Measurements from ENCODE around the gene ATMIN.

Gene ATMIN

DNA sequence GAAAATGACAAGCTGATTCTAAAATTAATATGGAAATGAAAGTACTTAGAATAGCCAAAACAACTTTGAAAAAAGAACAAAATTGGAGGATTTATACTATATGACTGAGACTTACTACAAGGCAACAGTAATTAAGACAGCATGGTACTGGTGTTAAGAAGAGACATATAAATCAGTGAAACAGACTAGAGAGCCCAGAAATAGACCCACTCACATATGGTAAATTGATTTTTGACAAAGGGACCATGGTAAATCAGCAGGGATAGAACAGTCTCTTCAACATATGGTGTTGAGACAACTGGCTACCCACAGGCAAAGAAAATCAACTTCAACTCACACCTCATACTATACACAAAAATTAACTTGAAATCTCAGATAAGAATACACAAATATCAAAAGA is 41.8 kb upstream of the ATMIN start:
- Histone ChIP-seq H3K79me2 (ENCODE audit: insufficient read depth, low read length) (peaks cover 99% of the 10 kb centered on the region), H3K27ac (ENCODE audit: low read length) (no peak overlapping the region), H2AFZ (ENCODE audit: low read depth, low read length) (no peak overlapping the region), H3K4me2 (ENCODE audit: insufficient read depth, low read length) (no peak overlapping the region), H3K9ac (ENCODE audit: low read depth, low read length) (no peak overlapping the region), H4K20me1 (ENCODE audit: insufficient read depth, low read length) (peaks cover 30% of the 10 kb centered on the region), H3K4me3 (ENCODE audit: low read depth in 1 of 2, low read length in 2 of 2) (no peak overlapping the region), H3K4me1 (ENCODE audit: insufficient read depth, low read length) (no peaks in the 10 kb centered on the region), H3K9me3 (ENCODE audit: insufficient read depth, low read length, severe bottlenecking) (no peaks in the 10 kb centered on the region), H3K27me3 (ENCODE audit: insufficient read depth, low read length, poor library complexity) (no peaks in the 10 kb centered on the region), H3K36me3 (ENCODE audit: insufficient read depth, low read length) (peaks cover 17% of the 10 kb centered on the region; the same call in 1 of the 2 replicates)
- DNase-seq: no peak
- no peak for ATAC-seq (ENCODE audit: insufficient read depth, low read depth)
- no peak for TF ChIP-seq CTCF (IDR thresholded peaks at IDR 0.05; ENCODE audit: borderline replicate concordance, extremely low read depth, low read length, poor library complexity, severe bottlenecking)
- no peak for TF ChIP-seq EZH2 (IDR thresholded peaks at IDR 0.05; ENCODE audit: borderline replicate concordance, low read depth, low read length, severe bottlenecking)

GRCh38 chr16:80994451-80994850 is 41.2 kb upstream of the ATMIN start:
- Histone ChIP-seq H3K79me2 (ENCODE audit: insufficient read depth, low read length) (peaks cover 99% of the 10 kb centered on the region), H3K36me3 (ENCODE audit: insufficient read depth, low read length) (peaks cover 17% of the 10 kb centered on the region; the same call in 1 of the 2 replicates), H3K4me2 (ENCODE audit: insufficient read depth, low read length) (no peak overlapping the region), H3K4me1 (ENCODE audit: insufficient read depth, low read length) (no peaks in the 10 kb centered on the region), H3K4me3 (ENCODE audit: low read depth in 1 of 2, low read length in 2 of 2) (no peak overlapping the region), H4K20me1 (ENCODE audit: insufficient read depth, low read length) (peaks cover 32% of the 10 kb centered on the region), H3K9ac (ENCODE audit: low read depth, low read length) (no peak overlapping the region), H3K9me3 (ENCODE audit: insufficient read depth, low read length, severe bottlenecking) (no peaks in the 10 kb centered on the region), H3K27ac (ENCODE audit: low read length) (no peak overlapping the region), H2AFZ (ENCODE audit: low read depth, low read length) (no peak overlapping the region), H3K27me3 (ENCODE audit: insufficient read depth, low read length, poor library complexity) (no peaks in the 10 kb centered on the region)
- ATAC-seq (ENCODE audit: insufficient read depth, low read depth): no peak
- no peak for DNase-seq
- TF ChIP-seq EZH2 (IDR thresholded peaks at IDR 0.05; ENCODE audit: borderline replicate concordance, low read depth, low read length, severe bottlenecking) (no peak), CTCF (IDR thresholded peaks at IDR 0.05; ENCODE audit: borderline replicate concordance, extremely low read depth, low read length, poor library complexity, severe bottlenecking) (no peak)

- Histone ChIP-seq H2AFZ (ENCODE audit: low read depth, low read length) (no peak overlapping the region), H3K79me2 (ENCODE audit: insufficient read depth, low read length) (peaks cover 100% of the 10 kb centered on the region), H3K4me2 (ENCODE audit: insufficient read depth, low read length) (no peak overlapping the region), H3K27ac (ENCODE audit: low read length) (no peak overlapping the region), H3K36me3 (ENCODE audit: insufficient read depth, low read length) (peaks cover 9% of the 10 kb centered on the region; the same call in 1 of the 2 replicates), H3K9ac (ENCODE audit: low read depth, low read length) (no peak overlapping the region), H3K4me3 (ENCODE audit: low read depth in 1 of 2, low read length in 2 of 2) (no peak overlapping the region), H3K9me3 (ENCODE audit: insufficient read depth, low read length, severe bottlenecking) (no peaks in the 10 kb centered on the region), H4K20me1 (ENCODE audit: insufficient read depth, low read length) (peaks cover 26% of the 10 kb centered on the region), H3K4me1 (ENCODE audit: insufficient read depth, low read length) (no peaks in the 10 kb centered on the region), H3K27me3 (ENCODE audit: insufficient read depth, low read length, poor library complexity) (no peaks in the 10 kb centered on the region)
- no peak for ATAC-seq (ENCODE audit: insufficient read depth, low read depth)
- TF ChIP-seq CTCF (IDR thresholded peaks at IDR 0.05; ENCODE audit: borderline replicate concordance, extremely low read depth, low read length, poor library complexity, severe bottlenecking): no peak
- no peak for TF ChIP-seq EZH2 (IDR thresholded peaks at IDR 0.05; ENCODE audit: borderline replicate concordance, low read depth, low read length, severe bottlenecking)
- no peak for DNase-seq
Measured at GRCh38 chr16:80996688-80997138, 38.9 kb upstream of the ATMIN start.
